GM12865 (cell line): ENCODE data around the gene SLC17A8.

Experiments used
- DNase-seq: peaks from one replicate; pipeline ENCODE4 v3.0.0; 2010; ENCODE audit warnings: low read depth
- H3K4me3 ChIP-seq: 2 replicates; pipeline ENCODE4 v1.5.1; 2011; ENCODE audit warnings: mild to moderate bottlenecking, low read depth, low read length, control low read depth
- TF ChIP-seq, protein P1 (sequence below): IDR thresholded peaks from 2 replicates; pipeline ENCODE4 v1.5.1; 2011; ENCODE audit warnings: low read length, control low read depth, low read depth, inconsistent platforms; ENCODE audit not compliant: insufficient read depth; ENCODE audit errors: missing control alignments

Gene SLC17A8

GRCh38 chr12:100448656-100449055 is 91.8 kb downstream of the SLC17A8 start:
- H3K4me3 ChIP-seq, result no peak overlapping the region
- DNase-seq, result no peak
- TF ChIP-seq, protein P1, sequence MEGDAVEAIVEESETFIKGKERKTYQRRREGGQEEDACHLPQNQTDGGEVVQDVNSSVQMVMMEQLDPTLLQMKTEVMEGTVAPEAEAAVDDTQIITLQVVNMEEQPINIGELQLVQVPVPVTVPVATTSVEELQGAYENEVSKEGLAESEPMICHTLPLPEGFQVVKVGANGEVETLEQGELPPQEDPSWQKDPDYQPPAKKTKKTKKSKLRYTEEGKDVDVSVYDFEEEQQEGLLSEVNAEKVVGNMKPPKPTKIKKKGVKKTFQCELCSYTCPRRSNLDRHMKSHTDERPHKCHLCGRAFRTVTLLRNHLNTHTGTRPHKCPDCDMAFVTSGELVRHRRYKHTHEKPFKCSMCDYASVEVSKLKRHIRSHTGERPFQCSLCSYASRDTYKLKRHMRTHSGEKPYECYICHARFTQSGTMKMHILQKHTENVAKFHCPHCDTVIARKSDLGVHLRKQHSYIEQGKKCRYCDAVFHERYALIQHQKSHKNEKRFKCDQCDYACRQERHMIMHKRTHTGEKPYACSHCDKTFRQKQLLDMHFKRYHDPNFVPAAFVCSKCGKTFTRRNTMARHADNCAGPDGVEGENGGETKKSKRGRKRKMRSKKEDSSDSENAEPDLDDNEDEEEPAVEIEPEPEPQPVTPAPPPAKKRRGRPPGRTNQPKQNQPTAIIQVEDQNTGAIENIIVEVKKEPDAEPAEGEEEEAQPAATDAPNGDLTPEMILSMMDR, result no peak

- TF ChIP-seq, protein P1, result no peak
- no peak for DNase-seq
- H3K4me3 ChIP-seq, result no peak overlapping the region
Observed at GRCh38 chr12:100450735-100451134, 93.9 kb downstream of the SLC17A8 start.

DNA sequence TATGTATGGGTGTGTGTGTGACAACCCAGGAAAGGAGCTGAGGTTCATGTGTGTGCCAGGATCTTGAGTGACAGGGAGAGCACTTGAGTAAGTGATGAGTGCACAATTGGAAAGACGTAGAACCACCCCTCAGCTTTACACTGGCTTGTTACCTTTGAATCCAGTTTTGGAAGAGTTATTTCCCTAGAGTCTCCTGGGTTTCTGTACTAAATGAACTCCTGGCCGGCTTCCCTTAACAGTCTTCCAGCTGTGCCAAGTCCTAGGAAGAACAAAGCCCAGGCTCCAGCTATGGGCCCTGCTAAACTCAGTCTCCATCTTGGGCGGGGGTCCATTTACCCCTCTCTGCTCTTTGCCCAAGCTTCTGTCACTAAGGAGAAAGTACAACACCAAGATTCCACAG is 97.1 kb downstream of the SLC17A8 start:
- DNase-seq, result no peak
- TF ChIP-seq, protein P1, result no peak
- H3K4me3 ChIP-seq, result no peak overlapping the region

DNA sequence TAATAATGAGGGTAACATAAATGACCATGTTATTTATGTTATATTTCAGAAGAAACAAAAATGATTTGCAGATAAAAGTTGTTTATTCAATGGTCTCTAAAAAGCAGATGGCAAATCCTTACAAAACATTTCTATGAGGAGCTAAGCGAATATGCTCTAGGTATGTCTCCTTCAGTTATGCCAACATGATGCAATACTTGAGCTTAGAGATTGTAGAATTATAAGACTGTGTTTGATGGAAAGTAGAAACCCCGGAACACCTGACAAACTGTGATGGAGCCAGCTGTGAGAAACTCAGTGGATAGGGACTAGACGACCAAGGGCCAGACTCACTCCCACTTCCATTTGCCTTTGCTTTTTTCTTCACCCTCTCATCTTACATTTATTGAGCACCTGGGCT is 99.0 kb downstream of the SLC17A8 start:
- TF ChIP-seq, protein P1, result no peak
- no peak overlapping the region for H3K4me3 ChIP-seq
- DNase-seq, result no peak

GRCh38 chr12:100458191-100458590 is 101.3 kb downstream of the SLC17A8 start:
- DNase-seq, result no peak
- H3K4me3 ChIP-seq, result no peak overlapping the region
- TF ChIP-seq, protein P1, result no peak

DNA sequence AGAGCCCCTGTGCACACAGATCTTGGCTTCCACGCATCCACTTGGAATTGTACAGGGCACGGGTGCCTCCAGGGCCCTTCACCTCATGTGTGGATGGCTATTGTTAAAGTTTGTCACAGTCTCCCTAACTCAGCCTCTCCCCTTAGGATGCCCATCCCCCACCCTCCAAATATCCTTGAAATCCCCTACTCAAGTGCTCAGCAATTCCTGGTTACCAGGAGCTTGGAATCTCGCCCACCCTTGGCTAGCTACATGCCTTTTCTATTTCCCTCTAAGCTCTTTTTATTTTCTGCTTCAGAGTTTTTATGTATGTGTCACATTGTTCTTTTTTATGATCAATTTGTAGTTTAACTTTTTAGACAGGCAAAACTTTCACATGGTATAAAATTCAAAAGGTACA is 103.8 kb downstream of the SLC17A8 start:
- TF ChIP-seq, protein P1, result no peak
- no peak for DNase-seq

GRCh38 chr12:100461330-100461973 is 104.6 kb downstream of the SLC17A8 start:
- H3K4me3 ChIP-seq, result no peak overlapping the region
- DNase-seq, result no peak
- TF ChIP-seq, protein P1, result no peak

More for the DNA sequence above, 103.8 kb downstream of the SLC17A8 start:
- H3K4me3 ChIP-seq, result no peak overlapping the region
